Activated CD4-positive, alpha-beta T cell treated with anti-CD3 and anti-CD28 coated beads for 1 hour (primary cell): ENCODE results near the gene TBC1D4.

Source experiments
- DNase-seq: peaks from one replicate; pipeline ENCODE4 v3.0.0-alpha.2; 2020

Gene TBC1D4

GRCh38 chr13:75482070-75482819, at the start of gene TBC1D4:
Gene TBC1D4 (minus strand): TSS chr13:75482169. CDS start chr13:75481767, 402 bp downstream.
- DNase-seq: no peak

GRCh38 chr13:75530549-75530961, 48.6 kb upstream of the TBC1D4 start:
- DNase-seq: no peak

- DNase-seq: no peak
Observed at GRCh38 chr13:75521956-75522355, 40.0 kb upstream of the TBC1D4 start.

- no peak for DNase-seq
Observed at GRCh38 chr13:75518439-75519088, 36.6 kb upstream of the TBC1D4 start.

- no peak for DNase-seq
Observed at GRCh38 chr13:75514080-75514995, 32.4 kb upstream of the TBC1D4 start.

- no peak for DNase-seq
Observed at GRCh38 chr13:75513271-75513670, 31.3 kb upstream of the TBC1D4 start.

GRCh38 chr13:75512253-75512652, 30.3 kb upstream of the TBC1D4 start:
- DNase-seq: no peak

- DNase-seq: no peak
Observed at GRCh38 chr13:75511051-75511625, 29.2 kb upstream of the TBC1D4 start.

GRCh38 chr13:75508002-75508548, 26.1 kb upstream of the TBC1D4 start:
- no peak for DNase-seq

- DNase-seq: no peak
Observed at GRCh38 chr13:75507027-75508001, 25.3 kb upstream of the TBC1D4 start.

GRCh38 chr13:75506018-75506417, 24.0 kb upstream of the TBC1D4 start:
- no peak for DNase-seq

GRCh38 chr13:75505327-75505726, 23.4 kb upstream of the TBC1D4 start:
- no peak for DNase-seq

GRCh38 chr13:75495938-75496337, 14.0 kb upstream of the TBC1D4 start:
- DNase-seq: no peak

- no peak for DNase-seq
Observed at GRCh38 chr13:75494491-75494890, 12.5 kb upstream of the TBC1D4 start.

GRCh38 chr13:75493156-75493555, 11.2 kb upstream of the TBC1D4 start:
- no peak for DNase-seq

- no peak for DNase-seq
Observed at GRCh38 chr13:75492389-75492788, 10.4 kb upstream of the TBC1D4 start.

- no peak for DNase-seq
Observed at GRCh38 chr13:75491376-75491775, 9.4 kb upstream of the TBC1D4 start.

- no peak for DNase-seq
Observed at GRCh38 chr13:75489502-75490263, 7.7 kb upstream of the TBC1D4 start.

GRCh38 chr13:75486146-75487062, 4.4 kb upstream of the TBC1D4 start:
- no peak for DNase-seq
